ENCODE measurements around the gene GTF3C5.

GTF3C5 gene

DNA sequence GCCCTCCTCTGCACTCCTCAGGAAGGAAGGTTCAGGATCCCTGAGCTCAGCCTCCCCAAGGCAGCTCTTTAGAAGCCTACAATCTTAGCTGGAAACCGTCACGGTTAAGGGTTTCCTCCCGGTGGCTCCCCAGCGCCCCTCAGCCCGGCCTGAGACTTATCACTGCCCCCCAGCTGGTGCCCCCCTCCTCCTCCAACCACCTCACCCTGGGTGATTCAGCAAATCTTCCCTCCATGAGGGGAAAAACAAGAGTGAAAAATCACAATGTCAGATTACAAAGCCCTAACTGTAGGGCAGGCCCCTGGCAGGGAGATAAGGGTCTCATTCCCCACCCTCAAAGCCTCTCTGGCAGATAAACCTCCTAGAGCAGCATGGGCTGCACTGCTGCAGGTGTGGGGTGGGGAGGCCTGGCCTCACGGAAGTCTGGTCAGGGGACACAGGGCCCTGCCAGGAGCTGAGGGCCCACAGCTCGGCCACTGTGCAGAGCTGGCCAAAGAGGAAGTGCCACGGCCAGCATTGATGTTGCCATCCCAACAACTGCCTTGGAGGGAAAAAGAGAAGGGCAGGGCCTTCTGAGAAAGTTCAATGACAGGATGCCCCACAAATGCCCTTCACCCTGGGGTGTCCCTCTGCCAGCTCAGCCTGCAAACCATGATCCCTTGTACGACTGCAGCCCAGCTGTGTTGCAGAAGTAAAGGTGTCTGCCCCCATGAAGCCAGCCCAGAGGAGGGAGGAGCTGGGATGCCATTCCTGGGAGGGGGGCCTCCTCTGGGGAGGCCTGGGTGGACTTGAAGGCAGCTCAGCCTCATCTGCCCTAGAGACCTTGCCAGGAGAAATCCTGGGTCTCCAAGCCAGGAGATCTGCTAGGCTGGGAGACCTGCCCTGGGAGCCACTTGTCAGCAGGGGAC, 26.5 kb upstream of the GTF3C5 start:
- Histone ChIP-seq H3K4me3 (ENCODE audit: low read length, poor library complexity, severe bottlenecking) (peak overlapping the region; percentile 61), H3K9me2 (replicated peaks; ENCODE audit: low read depth, low read length) (no peaks in the 10 kb centered on the region), H3K4me2 (ENCODE audit: low read depth, low read length, poor library complexity, severe bottlenecking) (peak overlapping the region; percentile 79), H3K9ac (ENCODE audit: low read depth, low read length, poor library complexity, severe bottlenecking) (peak overlapping the region; percentile 92), H3K27me3 (ENCODE audit: insufficient read depth, low read length, poor library complexity, severe bottlenecking) (no peaks in the 10 kb centered on the region), H3K79me2 (ENCODE audit: insufficient read depth, low read length) (peaks cover 4% of the 10 kb centered on the region; the same call in 1 of the 2 replicates), H3K9me3 (ENCODE audit: insufficient read depth, low read depth, low read length) (no peaks in the 10 kb centered on the region), H3K4me1 (ENCODE audit: insufficient read depth, low read length, poor library complexity, severe bottlenecking) (peaks cover 69% of the 10 kb centered on the region), H2AFZ (ENCODE audit: low read length) (no peak overlapping the region), H3F3A (ENCODE audit: low read depth) (peaks cover 32% of the 10 kb centered on the region), H3K36me3 (ENCODE audit: insufficient read depth, low read length) (no peaks in the 10 kb centered on the region), H4K20me1 (ENCODE audit: insufficient read depth, low read length, poor library complexity, severe bottlenecking) (no peaks in the 10 kb centered on the region)
- TF ChIP-seq CTCF (conservative IDR thresholded peaks at IDR 0.05; ENCODE audit: low read length) = no peak
- TF ChIP-seq EZH2phosphoT487 (IDR thresholded peaks at IDR 0.05; ENCODE audit: borderline replicate concordance) = no peak

DNA sequence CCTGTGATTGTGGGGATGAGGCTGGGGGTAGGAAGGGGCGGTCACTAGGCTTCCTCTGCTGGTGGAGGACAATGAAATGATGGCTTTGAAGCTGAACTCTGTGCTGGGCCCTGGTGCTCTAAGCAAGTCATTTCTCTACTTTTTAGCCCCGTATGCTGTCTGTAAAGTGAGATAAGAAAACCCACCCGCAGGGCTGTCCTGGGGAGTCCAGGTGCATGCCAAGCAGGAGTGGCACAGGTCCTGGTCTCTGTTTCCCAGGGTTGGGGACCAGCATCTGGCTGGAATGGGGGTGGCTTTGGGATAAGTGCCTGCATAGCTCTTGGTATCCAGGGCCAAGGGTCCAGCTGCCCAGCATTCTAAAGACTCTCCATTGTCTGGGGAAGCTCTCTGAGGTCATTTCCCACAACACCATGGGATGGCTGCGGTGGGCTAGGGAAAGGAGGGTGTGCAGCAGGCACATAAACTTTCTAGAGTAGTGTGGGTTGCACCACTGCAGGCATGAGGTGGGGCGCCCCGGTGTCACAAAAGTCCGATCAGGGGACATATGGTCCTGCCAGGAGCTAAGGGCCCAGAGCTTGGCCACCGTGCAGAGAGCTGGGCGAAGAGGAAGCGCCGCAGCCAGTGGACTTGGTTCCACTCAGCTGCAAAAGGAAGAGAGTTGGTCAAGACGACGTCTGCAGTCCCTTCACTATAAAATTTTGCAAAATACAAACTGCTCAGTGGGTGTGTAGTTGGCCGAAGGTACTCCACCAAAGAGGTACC, 25.6 kb upstream of the GTF3C5 start:
- Histone ChIP-seq H3K9me2 (replicated peaks; ENCODE audit: low read depth, low read length) (no peaks in the 10 kb centered on the region), H3K4me3 (ENCODE audit: low read length, poor library complexity, severe bottlenecking) (peak overlapping the region; percentile 61), H3K36me3 (ENCODE audit: insufficient read depth, low read length) (no peaks in the 10 kb centered on the region), H4K20me1 (ENCODE audit: insufficient read depth, low read length, poor library complexity, severe bottlenecking) (no peaks in the 10 kb centered on the region), H3K9me3 (ENCODE audit: insufficient read depth, low read depth, low read length) (no peaks in the 10 kb centered on the region), H3K9ac (ENCODE audit: low read depth, low read length, poor library complexity, severe bottlenecking) (peak overlapping the region; percentile 92), H3K79me2 (ENCODE audit: insufficient read depth, low read length) (peaks cover 4% of the 10 kb centered on the region; the same call in 1 of the 2 replicates), H3F3A (ENCODE audit: low read depth) (peaks cover 32% of the 10 kb centered on the region), H3K4me2 (ENCODE audit: low read depth, low read length, poor library complexity, severe bottlenecking) (peak overlapping the region; percentile 79), H2AFZ (ENCODE audit: low read length) (no peak overlapping the region), H3K27me3 (ENCODE audit: insufficient read depth, low read length, poor library complexity, severe bottlenecking) (no peaks in the 10 kb centered on the region), H3K4me1 (ENCODE audit: insufficient read depth, low read length, poor library complexity, severe bottlenecking) (peaks cover 61% of the 10 kb centered on the region)
- no peak for TF ChIP-seq CTCF (conservative IDR thresholded peaks at IDR 0.05; ENCODE audit: low read length)
- no peak for TF ChIP-seq EZH2phosphoT487 (IDR thresholded peaks at IDR 0.05; ENCODE audit: borderline replicate concordance)

DNA sequence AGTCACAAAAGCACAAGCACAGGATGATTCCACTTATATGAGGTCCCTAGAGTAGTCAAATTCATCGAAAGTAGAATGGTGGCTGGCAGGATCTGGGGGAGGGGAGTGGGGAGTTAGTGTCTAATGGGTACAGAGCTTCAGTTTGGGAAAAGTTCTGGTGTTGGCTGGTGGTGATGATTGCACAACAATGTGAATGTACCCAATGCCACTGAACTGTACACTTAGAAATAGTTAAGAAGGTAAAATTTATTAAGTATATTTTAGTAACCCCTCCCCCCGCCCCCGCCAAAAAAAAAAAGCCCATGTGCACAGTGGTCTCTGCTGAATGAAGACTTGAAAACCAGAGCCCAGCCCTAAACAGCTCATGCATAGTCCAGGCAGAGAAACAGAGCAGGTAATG, 24.8 kb upstream of the GTF3C5 start:
- TF ChIP-seq EZH2phosphoT487 (IDR thresholded peaks at IDR 0.05; ENCODE audit: borderline replicate concordance) (no peak), CTCF (conservative IDR thresholded peaks at IDR 0.05; ENCODE audit: low read length) (no peak)
- Histone ChIP-seq H3K36me3 (ENCODE audit: insufficient read depth, low read length) (no peaks in the 10 kb centered on the region), H3K79me2 (ENCODE audit: insufficient read depth, low read length) (no peaks in the 10 kb centered on the region), H3K4me2 (ENCODE audit: low read depth, low read length, poor library complexity, severe bottlenecking) (peak overlapping the region; percentile 79), H3K4me3 (ENCODE audit: low read length, poor library complexity, severe bottlenecking) (no peak overlapping the region), H3K9me3 (ENCODE audit: insufficient read depth, low read depth, low read length) (no peaks in the 10 kb centered on the region), H3K9ac (ENCODE audit: low read depth, low read length, poor library complexity, severe bottlenecking) (peak overlapping the region; percentile 92), H3F3A (ENCODE audit: low read depth) (peaks cover 32% of the 10 kb centered on the region), H2AFZ (ENCODE audit: low read length) (no peak overlapping the region), H4K20me1 (ENCODE audit: insufficient read depth, low read length, poor library complexity, severe bottlenecking) (no peaks in the 10 kb centered on the region), H3K27me3 (ENCODE audit: insufficient read depth, low read length, poor library complexity, severe bottlenecking) (no peaks in the 10 kb centered on the region), H3K4me1 (ENCODE audit: insufficient read depth, low read length, poor library complexity, severe bottlenecking) (peaks cover 55% of the 10 kb centered on the region), H3K9me2 (replicated peaks; ENCODE audit: low read depth, low read length) (no peaks in the 10 kb centered on the region)

All from Loucy (cell line).